ENCODE data around the gene CAMK2B. TPM values are rescaled to one million over a fixed set of nuclear protein-coding genes. Genes with fewer than 3 reads are reported as not detected.

CAMK2B gene
- total RNA-seq, 1 donor from 2014 or later, result 0.20 TPM

- DNase-seq (ENCODE audit: low read depth), result no peak
Measured at GRCh38 chr7:44275957-44276570, 49.3 kb downstream of the CAMK2B start.

GRCh38 chr7:44275146-44275545 lies 50.2 kb downstream of the CAMK2B start:
- DNase-seq (ENCODE audit: low read depth), result no peak

- no peak for DNase-seq (ENCODE audit: low read depth)
Measured at GRCh38 chr7:44274623-44274975, 50.8 kb downstream of the CAMK2B start.

GRCh38 chr7:44273681-44274622 lies 51.4 kb downstream of the CAMK2B start:
- no peak for DNase-seq (ENCODE audit: low read depth)

- peak; percentile 33 for DNase-seq (ENCODE audit: low read depth)
Measured at GRCh38 chr7:44272981-44273380, 52.4 kb downstream of the CAMK2B start.

GRCh38 chr7:44272456-44272855 lies 52.9 kb downstream of the CAMK2B start:
- no peak for DNase-seq (ENCODE audit: low read depth)

- DNase-seq (ENCODE audit: low read depth), result no peak
Measured at GRCh38 chr7:44269943-44270493, 55.4 kb downstream of the CAMK2B start.

- no peak for DNase-seq (ENCODE audit: low read depth)
Measured at GRCh38 chr7:44269417-44269816, 56.0 kb downstream of the CAMK2B start.

- no peak for DNase-seq (ENCODE audit: low read depth)
Measured at GRCh38 chr7:44268671-44269070, 56.7 kb downstream of the CAMK2B start.

GRCh38 chr7:44267719-44268421 lies 57.5 kb downstream of the CAMK2B start:
- DNase-seq (ENCODE audit: low read depth), result no peak

- DNase-seq (ENCODE audit: low read depth), result no peak
Measured at GRCh38 chr7:44267178-44267577, 58.2 kb downstream of the CAMK2B start.

GRCh38 chr7:44266526-44266925 lies 58.9 kb downstream of the CAMK2B start:
- DNase-seq (ENCODE audit: low read depth), result no peak

GRCh38 chr7:44265728-44266127 lies 59.7 kb downstream of the CAMK2B start:
- no peak for DNase-seq (ENCODE audit: low read depth)

GRCh38 chr7:44264221-44264931 lies 61.0 kb downstream of the CAMK2B start:
- DNase-seq (ENCODE audit: low read depth), result peak; percentile 38

- no peak for DNase-seq (ENCODE audit: low read depth)
Measured at GRCh38 chr7:44263326-44264082, 61.9 kb downstream of the CAMK2B start.

GRCh38 chr7:44262031-44262430 lies 63.4 kb downstream of the CAMK2B start:
- no peak for DNase-seq (ENCODE audit: low read depth)

GRCh38 chr7:44261240-44261639 lies 64.2 kb downstream of the CAMK2B start:
- no peak for DNase-seq (ENCODE audit: low read depth)

- DNase-seq (ENCODE audit: low read depth), result peak; percentile 53
Measured at GRCh38 chr7:44259547-44260457, 65.6 kb downstream of the CAMK2B start.

GRCh38 chr7:44258865-44259546 lies 66.4 kb downstream of the CAMK2B start:
- no peak for DNase-seq (ENCODE audit: low read depth)

Measured in renal cortical epithelial cell (primary cell).